ENCODE data around the gene RNF19B. TPM values are rescaled to one million over a fixed set of nuclear protein-coding genes. Genes with fewer than 3 reads are reported as not detected.
A peak's percentile ranks its signal among the peaks of the same experiment; 100 is the strongest.

The RNF19B gene
- total RNA-seq, 1 experiment from 2014 or later, result 22.5 TPM

- no peak overlapping the region for H2AFZ ChIP-seq (ENCODE audit: low read depth, low read length, poor library complexity, severe bottlenecking)
- no peaks in the 10 kb centered on the region for H4K20me1 ChIP-seq (ENCODE audit: insufficient read depth)
- DNase-seq (ENCODE audit: low read depth, low spot score) (no peak), ATAC-seq (no peak)
- no peak overlapping the region for H3K9ac ChIP-seq (ENCODE audit: low read length)
- no peaks in the 10 kb centered on the region for H3K9me2 ChIP-seq (ENCODE audit: insufficient read depth)
- H3K9me3 ChIP-seq (ENCODE audit: control insufficient read depth in 1 of 2, insufficient read depth in 1 of 2, low read depth in 1 of 2, low read length in 2 of 2), result no peaks in the 10 kb centered on the region
- H3K4me3 ChIP-seq (replicated peaks in 1 of 2; ENCODE audit: low read depth in 1 of 2, low read length in 2 of 2), result no peak overlapping the region
- RAD21 ChIA-PET (ENCODE audit: low non-redundant PET in 1 of 2, low total read pairs in 2 of 2, uncharacterized antibody in 2 of 2, unreplicated experiment in 2 of 2), result no interaction called here
- no peak overlapping the region for H3K4me2 ChIP-seq (ENCODE audit: low read length)
- peaks cover 0 to 8% of the 10 kb centered on the region in 2 experiments; a peak in 2 of 4 replicates for H3K36me3 ChIP-seq (ENCODE audit: control insufficient read depth in 1 of 2, insufficient read depth in 2 of 2, low read length in 2 of 2)
- peaks cover 16 to 34% of the 10 kb centered on the region in 2 experiments; a peak in 3 of 4 replicates for H3K4me1 ChIP-seq (ENCODE audit: control insufficient read depth in 1 of 2, insufficient read depth in 2 of 2, low read length in 2 of 2)
- intact Hi-C loops (cut with micrococcal nuclease), result no loop called here
- no peak overlapping the region for H3K27ac ChIP-seq (ENCODE audit: low read depth, low read length)
- TSS peak; percentile 27 for BruUV-seq (replicated peaks)
- H3K27me3 ChIP-seq (ENCODE audit: insufficient read depth, low read length), result no peaks in the 10 kb centered on the region
- POLR2A ChIA-PET, result no interaction called here
- H3K79me2 ChIP-seq (ENCODE audit: insufficient read depth, low read length), result peaks cover 6% of the 10 kb centered on the region; the same call in 1 of the 2 replicates
- TF ChIP-seq TCF7L2 (IDR thresholded peaks at IDR 0.05; ENCODE audit: borderline replicate concordance, extremely low read depth, insufficient read depth, insufficient read length) (no peak), FOSL1 (IDR thresholded peaks at IDR 0.05; ENCODE audit: low read depth) (no peak), SP1 (IDR thresholded peaks at IDR 0.05; ENCODE audit: low read depth) (no peak), JUND (IDR thresholded peaks at IDR 0.05) (no peak), CEBPB (IDR thresholded peaks at IDR 0.05; ENCODE audit: low read depth) (no peak)
- CTCF ChIA-PET, result interaction anchor here (1.0 kb wide), 1 partner anchor 11 kb away, joined by 3 read pairs; the partner anchor contains the start of gene HPCA
Measured at GRCh38 chr1:32897082-32898049, 67.2 kb downstream of the RNF19B start.

GRCh38 chr1:32896451-32896850, 68.2 kb downstream of the RNF19B start:
- BruUV-seq (replicated peaks), result no TSS peak
- Histone ChIP-seq H3K4me1 (ENCODE audit: control insufficient read depth in 1 of 2, insufficient read depth in 2 of 2, low read length in 2 of 2) (peaks cover 11 to 25% of the 10 kb centered on the region in 2 experiments; a peak in 3 of 4 replicates), H3K4me2 (ENCODE audit: low read length) (no peak overlapping the region), H4K20me1 (ENCODE audit: insufficient read depth) (no peaks in the 10 kb centered on the region), H3K9me2 (ENCODE audit: insufficient read depth) (no peaks in the 10 kb centered on the region), H3K27me3 (ENCODE audit: insufficient read depth, low read length) (no peaks in the 10 kb centered on the region), H3K36me3 (ENCODE audit: control insufficient read depth in 1 of 2, insufficient read depth in 2 of 2, low read length in 2 of 2) (peaks cover 0 to 8% of the 10 kb centered on the region in 2 experiments; a peak in 2 of 4 replicates), H3K4me3 (replicated peaks in 1 of 2; ENCODE audit: low read depth in 1 of 2, low read length in 2 of 2) (no peak overlapping the region), H3K9me3 (ENCODE audit: control insufficient read depth in 1 of 2, insufficient read depth in 1 of 2, low read depth in 1 of 2, low read length in 2 of 2) (no peaks in the 10 kb centered on the region), H3K9ac (ENCODE audit: low read length) (no peak overlapping the region), H3K79me2 (ENCODE audit: insufficient read depth, low read length) (peaks cover 6% of the 10 kb centered on the region; the same call in 1 of the 2 replicates), H3K27ac (ENCODE audit: low read depth, low read length) (no peak overlapping the region), H2AFZ (ENCODE audit: low read depth, low read length, poor library complexity, severe bottlenecking) (no peak overlapping the region)
- ChIA-PET CTCF (interaction anchor here (1.0 kb wide), 1 partner anchor 10 kb away, joined by 3 read pairs; the partner anchor contains the start of gene HPCA), POLR2A (no interaction called here), RAD21 (ENCODE audit: low non-redundant PET in 1 of 2, low total read pairs in 2 of 2, uncharacterized antibody in 2 of 2, unreplicated experiment in 2 of 2) (no interaction called here)
- DNase-seq (ENCODE audit: low read depth, low spot score) (no peak), ATAC-seq (no peak)
- intact Hi-C loops (cut with micrococcal nuclease), result no loop called here
- no peak for TF ChIP-seq JUND (IDR thresholded peaks at IDR 0.05)
- no peak for TF ChIP-seq CTCF (IDR thresholded peaks at IDR 0.05 in 2 of 3, conservative IDR thresholded peaks at IDR 0.05 in 1 of 3; ENCODE audit: borderline replicate concordance in 1 of 3, insufficient read depth in 1 of 3, low read depth in 2 of 3, low read length in 2 of 3)
- TF ChIP-seq ELF1 (IDR thresholded peaks at IDR 0.05; ENCODE audit: borderline replicate concordance, low read depth), result no peak

All from HCT116 (cell line).